Stimulated activated naive B cell treated with anti-CD40 and anti-IgM and Interleukin-4, amounts not matched to agents 10 μg/mL and 1 μg/mL and 100 μg/mL, for 72 hours (primary cell): ENCODE results near the gene BORCS8.
A peak's percentile ranks its signal among the peaks of the same experiment; 100 is the strongest.
"Not testable (repeated sequence)": the region's sequence is repeated elsewhere in the genome, so short reads cannot be mapped to it uniquely, and the experiment has no call there.

Source experiments
- ATAC-seq, 2 donors: fragments of 150-1000 bp; cut with Tn5 transposase; replicated peaks; 2 replicates each; pipeline ENCODE4 v1.10.0; 2021; ENCODE audit warnings: moderate library complexity in 1 of 2
- DNase-seq: peaks from one replicate; pipeline ENCODE4 v3.0.0; 2021
- H3K27ac Mint-ChIP-seq: one replicate; pipeline ENCODE4 v1.8.0; 2022; ENCODE audit warnings: mild to moderate bottlenecking, mixed read lengths
- H3K27me3 Mint-ChIP-seq, 2 donors: one replicate each; pipeline ENCODE4 v1.8.0; 2022; ENCODE audit warnings: mixed read lengths in 2 of 2
- H3K36me3 Mint-ChIP-seq, 2 donors: one replicate each; pipeline ENCODE4 v1.8.0; 2022; ENCODE audit warnings: mixed read lengths in 2 of 2, mild to moderate bottlenecking in 1 of 2
- H3K4me1 Mint-ChIP-seq, 2 donors: one replicate each; pipeline ENCODE4 v1.8.0; 2022; ENCODE audit warnings: mixed read lengths in 2 of 2, mild to moderate bottlenecking in 1 of 2
- H3K4me3 Mint-ChIP-seq, 2 donors: one replicate each; pipeline ENCODE4 v1.8.0; 2022; ENCODE audit warnings: mild to moderate bottlenecking in 2 of 2, mixed read lengths in 2 of 2, moderate library complexity in 1 of 2
- H3K9me3 Mint-ChIP-seq, 2 donors: one replicate each; pipeline ENCODE4 v1.8.0; 2022; ENCODE audit warnings: mixed read lengths in 2 of 2, mild to moderate bottlenecking in 1 of 2

Gene BORCS8

GRCh38 chr19:19224150-19224851 lies 32.3 kb upstream of the BORCS8 start:
- Mint-ChIP-seq H3K4me3 (peak overlapping the region; percentile 36 to 83), H3K27me3 (peaks cover 35 to 44% of the 10 kb centered on the region in 2 donors), H3K4me1 (peaks cover 4 to 14% of the 10 kb centered on the region in 2 donors), H3K36me3 (no peaks in the 10 kb centered on the region), H3K9me3 (no peaks in the 10 kb centered on the region), H3K27ac (no peak overlapping the region)
- DNase-seq (no peak), ATAC-seq (peak in 1 of 2 donors; percentile 6)

DNA sequence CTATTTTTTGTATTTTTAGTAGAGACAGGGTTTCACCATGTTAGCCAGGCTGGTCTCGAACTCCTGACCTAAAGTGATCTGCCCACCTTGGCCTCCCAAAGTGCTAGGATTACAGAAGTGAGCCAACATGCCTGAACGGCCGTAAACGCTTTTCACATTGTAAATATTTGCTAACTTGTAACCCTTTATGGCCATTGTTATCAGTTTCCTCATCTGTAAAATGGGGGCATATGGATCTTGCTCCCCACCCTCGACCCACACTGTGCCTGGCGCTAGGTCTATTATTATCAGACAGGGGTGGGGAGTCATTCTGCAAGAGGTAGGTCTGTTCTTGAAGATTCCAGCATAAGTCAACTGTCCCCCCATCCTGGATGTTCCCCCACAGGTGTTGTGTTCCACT lies 31.7 kb upstream of the BORCS8 start:
- Mint-ChIP-seq H3K4me3 (no peak overlapping the region), H3K36me3 (no peaks in the 10 kb centered on the region), H3K9me3 (no peaks in the 10 kb centered on the region), H3K27me3 (peaks cover 33 to 37% of the 10 kb centered on the region in 2 donors), H3K4me1 (peaks cover 4 to 14% of the 10 kb centered on the region in 2 donors), H3K27ac (no peak overlapping the region)
- no peak for ATAC-seq
- DNase-seq: no peak

GRCh38 chr19:19223060-19223459 lies 31.1 kb upstream of the BORCS8 start:
- ATAC-seq (no peak), DNase-seq (no peak)
- Mint-ChIP-seq H3K4me1 (peaks cover 4 to 14% of the 10 kb centered on the region in 2 donors), H3K4me3 (no peak overlapping the region), H3K36me3 (no peaks in the 10 kb centered on the region), H3K27ac (no peak overlapping the region), H3K27me3 (peaks cover 27 to 32% of the 10 kb centered on the region in 2 donors), H3K9me3 (no peaks in the 10 kb centered on the region)

GRCh38 chr19:19221000-19221399 lies 29.0 kb upstream of the BORCS8 start:
- not testable (repeated sequence) for H3K4me3 Mint-ChIP-seq, H3K9me3 Mint-ChIP-seq, H3K27ac Mint-ChIP-seq, DNase-seq, ATAC-seq, H3K36me3 Mint-ChIP-seq
- peaks cover 4 to 19% of the 10 kb centered on the region in 2 donors for H3K4me1 Mint-ChIP-seq
- peaks cover 21 to 40% of the 10 kb centered on the region in 2 donors for H3K27me3 Mint-ChIP-seq

- DNase-seq (no peak), ATAC-seq (no peak)
- no peak overlapping the region for H3K4me3 Mint-ChIP-seq
- peaks cover 4 to 9% of the 10 kb centered on the region in 2 donors for H3K4me1 Mint-ChIP-seq
- peaks cover 4 to 6% of the 10 kb centered on the region in 2 donors for H3K9me3 Mint-ChIP-seq
- no peak overlapping the region for H3K27ac Mint-ChIP-seq
- no peaks in the 10 kb centered on the region for H3K36me3 Mint-ChIP-seq
- H3K27me3 Mint-ChIP-seq: peaks cover 26 to 39% of the 10 kb centered on the region in 2 donors
These were observed 27.0 kb upstream of the BORCS8 start for GRCh38 chr19:19218911-19219310.

DNA sequence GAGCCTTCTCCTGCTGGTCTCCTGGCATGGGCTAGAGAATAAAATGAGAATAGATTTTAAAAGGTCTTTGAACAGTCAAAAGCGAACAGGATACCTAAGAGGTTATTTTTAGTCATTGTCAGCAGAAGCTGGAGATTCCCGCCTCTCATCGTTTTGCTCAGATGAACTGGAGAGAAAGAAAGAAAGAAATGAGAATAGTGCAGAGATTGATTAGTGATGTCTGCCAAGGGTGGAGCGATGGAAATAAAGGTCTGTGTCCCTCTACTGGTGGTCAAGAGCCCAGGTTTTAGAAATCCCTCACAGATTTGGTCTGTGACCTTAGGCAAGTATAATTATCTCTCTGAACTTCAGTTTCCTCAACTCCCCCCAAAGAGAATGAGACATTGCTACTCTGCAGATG lies 25.1 kb upstream of the BORCS8 start:
- Mint-ChIP-seq H3K27ac (no peak overlapping the region), H3K36me3 (no peaks in the 10 kb centered on the region), H3K9me3 (peaks cover 4 to 6% of the 10 kb centered on the region in 2 donors), H3K27me3 (peaks cover 44 to 54% of the 10 kb centered on the region in 2 donors), H3K4me1 (peaks cover 11 to 18% of the 10 kb centered on the region in 2 donors), H3K4me3 (no peak overlapping the region)
- DNase-seq (no peak), ATAC-seq (peak in 1 of 2 donors; percentile 33)

DNA sequence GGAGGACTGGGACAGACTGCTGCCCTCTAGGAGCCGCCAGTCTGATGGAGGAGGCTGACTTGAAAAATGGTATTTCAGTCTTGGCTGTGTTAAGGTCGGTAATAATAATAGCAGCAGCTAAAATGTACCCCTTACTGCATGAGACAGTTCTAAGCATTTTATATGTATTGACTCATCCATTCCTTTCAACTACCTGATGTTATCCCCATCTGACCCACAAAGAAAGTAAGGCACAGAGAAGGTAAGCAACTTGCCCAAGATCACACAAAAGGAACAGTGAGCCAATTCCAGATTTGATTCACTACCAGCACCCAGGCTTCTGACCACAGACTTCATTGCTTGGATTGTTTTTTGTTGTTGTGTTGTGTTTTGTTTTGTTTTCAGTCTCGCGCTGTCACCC lies 23.8 kb upstream of the BORCS8 start:
- ATAC-seq: no peak

GRCh38 chr19:19214892-19215291 lies 22.9 kb upstream of the BORCS8 start:
- ATAC-seq (no peak), DNase-seq (no peak)
- Mint-ChIP-seq H3K4me1 (peaks cover 12 to 18% of the 10 kb centered on the region in 2 donors), H3K4me3 (no peak overlapping the region), H3K9me3 (peaks cover 4 to 6% of the 10 kb centered on the region in 2 donors), H3K27ac (no peak overlapping the region), H3K27me3 (peaks cover 60 to 72% of the 10 kb centered on the region in 2 donors), H3K36me3 (peaks cover 0 to 4% of the 10 kb centered on the region in 2 donors)

More for the DNA sequence above, 23.8 kb upstream of the BORCS8 start:
- Mint-ChIP-seq H3K4me3 (no peak overlapping the region), H3K9me3 (peaks cover 4 to 6% of the 10 kb centered on the region in 2 donors), H3K36me3 (peaks cover 0 to 4% of the 10 kb centered on the region in 2 donors), H3K4me1 (peaks cover 12 to 18% of the 10 kb centered on the region in 2 donors), H3K27me3 (peaks cover 55 to 65% of the 10 kb centered on the region in 2 donors), H3K27ac (no peak overlapping the region)
- DNase-seq: no peak

- DNase-seq (no peak), ATAC-seq (peak in 1 of 2 donors; percentile 38)
- H3K27me3 Mint-ChIP-seq: peaks cover 65 to 75% of the 10 kb centered on the region in 2 donors
- H3K27ac Mint-ChIP-seq: no peak overlapping the region
- peaks cover 4 to 6% of the 10 kb centered on the region in 2 donors for H3K9me3 Mint-ChIP-seq
- H3K4me1 Mint-ChIP-seq: peaks cover 12 to 18% of the 10 kb centered on the region in 2 donors
- peaks cover 0 to 4% of the 10 kb centered on the region in 2 donors for H3K36me3 Mint-ChIP-seq
- no peak overlapping the region for H3K4me3 Mint-ChIP-seq
These were observed 22.2 kb upstream of the BORCS8 start for GRCh38 chr19:19214159-19214490.

DNA sequence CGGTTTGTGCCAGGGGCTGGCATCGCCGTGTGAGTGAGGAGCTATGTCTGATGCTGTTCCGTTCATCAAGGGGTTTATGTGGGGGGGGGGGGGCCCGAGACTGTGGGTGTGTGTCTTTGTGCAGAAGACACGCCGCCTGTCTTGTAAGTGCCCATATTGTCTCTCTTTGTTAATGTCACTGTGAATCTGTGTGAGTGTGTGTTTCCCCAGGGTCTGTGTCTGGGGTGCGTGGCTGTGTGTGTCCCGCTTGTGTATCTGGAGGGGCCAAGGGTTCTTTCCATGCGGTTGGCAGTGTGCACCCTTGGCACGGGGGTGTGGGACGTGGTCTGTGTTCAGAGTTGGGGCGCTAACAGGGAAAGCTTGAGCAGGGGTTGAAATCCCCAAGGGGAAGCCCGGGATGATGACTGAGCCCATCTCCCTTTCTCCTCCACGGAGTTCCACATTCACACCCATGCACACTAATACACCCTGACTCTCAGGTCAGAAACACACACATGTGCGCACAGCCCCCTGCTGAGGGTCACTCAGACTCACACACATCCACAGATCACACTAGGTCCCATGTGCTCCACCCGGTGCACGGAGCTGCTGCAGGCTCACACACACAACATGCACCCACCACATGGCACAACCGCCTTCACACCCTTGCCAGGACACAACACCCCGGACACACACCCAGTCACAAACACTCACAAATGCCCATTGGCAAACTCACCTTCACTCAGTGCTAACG lies 21.6 kb upstream of the BORCS8 start:
- Mint-ChIP-seq H3K9me3 (peaks cover 4 to 6% of the 10 kb centered on the region in 2 donors), H3K36me3 (peaks cover 0 to 4% of the 10 kb centered on the region in 2 donors), H3K4me1 (peaks cover 12 to 18% of the 10 kb centered on the region in 2 donors), H3K27me3 (peaks cover 61 to 75% of the 10 kb centered on the region in 2 donors), H3K27ac (no peak overlapping the region), H3K4me3 (no peak overlapping the region)
- ATAC-seq (no peak), DNase-seq (no peak)

DNA sequence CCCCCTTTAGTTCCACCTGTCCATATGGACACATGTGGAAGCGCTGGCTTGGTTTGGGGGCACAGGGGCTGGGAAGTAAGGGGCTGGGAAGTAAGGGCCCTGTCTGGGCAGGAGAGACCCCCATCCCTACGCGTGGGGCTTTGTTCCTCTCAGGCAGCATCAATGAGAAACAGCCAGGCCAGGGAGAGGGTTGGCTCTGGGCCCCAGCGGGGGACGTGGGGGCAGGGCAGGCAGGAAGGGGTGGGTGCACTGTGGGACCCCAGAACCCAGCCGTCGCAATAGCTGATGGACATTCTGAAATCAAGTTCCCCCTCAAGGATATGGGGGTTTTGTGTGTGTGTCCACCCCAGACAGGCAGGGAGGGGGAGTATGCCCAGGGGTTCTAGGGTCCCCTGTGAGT lies 21.0 kb upstream of the BORCS8 start:
- Mint-ChIP-seq H3K4me1 (peaks cover 12 to 19% of the 10 kb centered on the region in 2 donors), H3K27me3 (peaks cover 61 to 75% of the 10 kb centered on the region in 2 donors), H3K27ac (no peak overlapping the region), H3K36me3 (peaks cover 0 to 4% of the 10 kb centered on the region in 2 donors), H3K4me3 (no peak overlapping the region), H3K9me3 (peaks cover 4 to 6% of the 10 kb centered on the region in 2 donors)
- ATAC-seq (no peak), DNase-seq (no peak)

DNA sequence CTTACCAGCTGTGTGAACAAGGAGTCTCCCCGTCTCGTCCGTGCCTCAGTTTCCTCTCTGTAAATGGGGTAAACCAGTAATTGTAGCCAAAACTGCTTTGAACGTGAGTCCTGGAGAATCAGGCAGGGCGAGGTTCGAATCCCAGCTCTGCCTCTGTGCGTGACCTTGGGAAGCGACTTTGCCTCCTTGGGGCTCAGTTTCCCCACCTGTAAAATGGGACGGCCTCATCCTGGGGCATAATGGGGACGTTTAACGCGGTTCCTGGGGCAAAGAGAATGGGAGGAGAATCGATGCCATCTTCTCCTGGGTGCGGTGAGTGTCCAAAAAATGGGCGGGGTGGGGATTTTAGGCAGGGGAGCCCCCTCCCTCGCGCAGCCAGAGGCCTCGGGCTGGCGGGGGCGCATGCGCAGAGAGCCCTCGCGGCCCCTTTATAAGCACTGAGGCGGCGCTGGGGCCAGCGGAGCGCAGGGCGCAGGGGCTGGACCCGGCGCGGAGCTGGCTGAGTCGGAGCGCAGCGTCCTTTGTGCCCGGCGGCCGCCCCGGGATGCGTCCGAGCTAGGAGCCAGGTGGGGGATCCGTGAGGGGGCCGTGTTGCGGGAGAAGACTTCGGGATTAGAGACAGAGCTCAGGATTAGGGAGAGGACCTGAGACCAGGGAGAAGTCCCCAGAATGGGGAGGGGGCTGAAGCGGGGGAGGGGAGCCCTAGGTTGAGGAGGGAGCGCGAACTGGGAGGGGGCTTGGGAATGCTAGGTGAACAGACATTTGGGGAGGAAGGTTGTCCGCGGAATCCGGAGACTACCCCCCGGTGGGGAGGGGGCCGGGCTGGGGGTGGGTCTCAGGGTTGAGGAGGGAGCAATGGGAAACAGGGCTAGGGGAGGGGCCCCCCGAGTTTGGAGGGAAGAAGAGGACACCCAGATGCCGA lies 19.8 kb upstream of the BORCS8 start, which contains the start of gene NCAN:
Gene NCAN, plus strand, starts transcription at position 460 of the 922 bp plus-strand sequence. CDS start 4,996 bp downstream, outside the sequence.
- Mint-ChIP-seq H3K36me3 (peaks cover 0 to 4% of the 10 kb centered on the region in 2 donors), H3K27me3 (peaks cover 64 to 65% of the 10 kb centered on the region in 2 donors), H3K27ac (no peak within 1 kb of the TSS), H3K4me3 (no peak within 1 kb of the TSS), H3K4me1 (peaks cover 24 to 27% of the 10 kb centered on the region in 2 donors), H3K9me3 (peaks cover 7 to 8% of the 10 kb centered on the region in 2 donors)
- no peak for DNase-seq
- ATAC-seq: no peak

DNA sequence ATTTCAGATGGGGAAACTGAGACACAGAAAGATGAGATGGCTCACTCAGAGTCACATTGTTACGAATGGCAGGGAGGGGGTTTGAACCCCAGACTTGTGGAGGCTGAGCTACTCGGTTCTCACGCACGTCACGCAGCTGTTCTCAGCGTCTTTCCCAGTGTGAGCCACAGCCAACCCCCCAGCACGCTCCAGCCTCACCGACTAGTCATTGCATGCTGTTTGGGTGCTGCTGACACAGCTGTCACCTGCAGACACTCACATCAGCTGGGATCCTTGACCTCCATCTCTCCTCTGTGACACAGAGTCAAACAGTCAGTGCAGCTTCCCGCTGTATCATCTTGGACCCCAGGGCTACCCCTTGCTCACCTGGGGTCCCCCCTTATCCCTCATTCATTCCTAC lies 17.4 kb upstream of the BORCS8 start:
- H3K4me3 Mint-ChIP-seq: no peak overlapping the region
- DNase-seq (no peak), ATAC-seq (peak; percentile 31 to 38)
- peaks cover 6 to 8% of the 10 kb centered on the region in 2 donors for H3K9me3 Mint-ChIP-seq
- no peak overlapping the region for H3K27ac Mint-ChIP-seq
- peaks cover 26 to 40% of the 10 kb centered on the region in 2 donors for H3K4me1 Mint-ChIP-seq
- peaks cover 47 to 52% of the 10 kb centered on the region in 2 donors for H3K27me3 Mint-ChIP-seq
- peaks cover 0 to 4% of the 10 kb centered on the region in 2 donors for H3K36me3 Mint-ChIP-seq
